ENCODE results near the gene GAS7.

GAS7 gene

DNA sequence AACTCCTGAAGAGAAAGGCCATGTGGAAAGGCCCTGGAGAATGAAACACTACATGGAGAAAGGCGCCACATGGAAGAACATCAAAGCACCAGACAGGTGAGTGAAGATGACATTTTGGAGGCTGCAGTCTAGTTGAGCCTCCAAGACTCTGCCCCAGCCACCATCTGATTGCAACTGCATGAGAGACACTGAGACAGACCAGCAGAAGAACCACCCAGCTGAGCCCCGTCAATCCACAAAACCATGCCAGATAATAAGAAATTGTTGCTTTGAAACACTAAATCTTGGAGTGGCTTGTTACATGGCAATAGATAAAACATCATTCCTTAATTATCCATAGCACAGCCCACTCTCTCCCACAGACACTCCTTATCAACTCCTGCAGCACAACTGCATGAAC is 4.8 kb downstream of the GAS7 start:
- Histone ChIP-seq H3K9me3 (ENCODE audit: low read length) (no peaks in the 10 kb centered on the region), H3K27ac (ENCODE audit: low read depth, low read length, poor library complexity, severe bottlenecking) (no peak overlapping the region), H3K4me2 (ENCODE audit: low read length) (no peak overlapping the region), H2AFZ (ENCODE audit: low read length) (no peak overlapping the region), H3F3A (ENCODE audit: insufficient read depth, low read length) (no peaks in the 10 kb centered on the region), H4K20me1 (ENCODE audit: insufficient read depth, low read length) (no peaks in the 10 kb centered on the region), H3K9ac (ENCODE audit: low read length) (no peak overlapping the region), H3K36me3 (ENCODE audit: insufficient read depth, low read length) (no peaks in the 10 kb centered on the region; the same call in 1 of the 2 replicates), H3K79me2 (ENCODE audit: insufficient read depth, low read length) (no peaks in the 10 kb centered on the region), H3K27me3 (ENCODE audit: insufficient read depth, low read length) (no peaks in the 10 kb centered on the region), H3K4me3 (ENCODE audit: low read depth, low read length, poor library complexity, severe bottlenecking) (no peak overlapping the region), H3K4me1 (ENCODE audit: insufficient read depth, low read length, severe bottlenecking) (no peaks in the 10 kb centered on the region), H3K9me2 (ENCODE audit: low read depth, low read length) (no peaks in the 10 kb centered on the region)
- TF ChIP-seq, protein P1, sequence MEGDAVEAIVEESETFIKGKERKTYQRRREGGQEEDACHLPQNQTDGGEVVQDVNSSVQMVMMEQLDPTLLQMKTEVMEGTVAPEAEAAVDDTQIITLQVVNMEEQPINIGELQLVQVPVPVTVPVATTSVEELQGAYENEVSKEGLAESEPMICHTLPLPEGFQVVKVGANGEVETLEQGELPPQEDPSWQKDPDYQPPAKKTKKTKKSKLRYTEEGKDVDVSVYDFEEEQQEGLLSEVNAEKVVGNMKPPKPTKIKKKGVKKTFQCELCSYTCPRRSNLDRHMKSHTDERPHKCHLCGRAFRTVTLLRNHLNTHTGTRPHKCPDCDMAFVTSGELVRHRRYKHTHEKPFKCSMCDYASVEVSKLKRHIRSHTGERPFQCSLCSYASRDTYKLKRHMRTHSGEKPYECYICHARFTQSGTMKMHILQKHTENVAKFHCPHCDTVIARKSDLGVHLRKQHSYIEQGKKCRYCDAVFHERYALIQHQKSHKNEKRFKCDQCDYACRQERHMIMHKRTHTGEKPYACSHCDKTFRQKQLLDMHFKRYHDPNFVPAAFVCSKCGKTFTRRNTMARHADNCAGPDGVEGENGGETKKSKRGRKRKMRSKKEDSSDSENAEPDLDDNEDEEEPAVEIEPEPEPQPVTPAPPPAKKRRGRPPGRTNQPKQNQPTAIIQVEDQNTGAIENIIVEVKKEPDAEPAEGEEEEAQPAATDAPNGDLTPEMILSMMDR (IDR thresholded peaks at IDR 0.05; ENCODE audit: low read length) = no peak
- TF ChIP-seq EZH2 (IDR thresholded peaks at IDR 0.05; ENCODE audit: borderline replicate concordance, low read length) = no peak

DNA sequence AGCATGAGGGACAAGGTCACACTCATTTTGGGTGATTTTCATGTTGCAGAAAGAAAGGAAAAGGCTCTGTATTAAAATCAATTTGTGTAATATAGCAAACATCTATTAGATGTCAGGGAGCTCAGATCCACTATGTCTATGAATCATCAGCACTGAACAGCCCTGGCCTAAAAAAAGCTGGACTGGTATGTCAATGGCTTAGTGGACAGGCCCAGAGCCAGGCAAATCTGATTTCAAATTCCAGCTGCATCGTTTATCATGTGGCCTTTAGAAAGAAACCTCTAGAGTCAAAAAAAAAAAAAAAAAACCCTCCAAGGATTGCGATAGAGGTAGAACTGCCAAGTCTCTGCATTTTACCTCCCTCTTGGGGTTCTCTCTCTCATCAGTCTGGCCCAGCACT is 5.4 kb downstream of the GAS7 start:
- Histone ChIP-seq H3K4me1 (ENCODE audit: insufficient read depth, low read length, severe bottlenecking) (no peaks in the 10 kb centered on the region), H3K36me3 (ENCODE audit: insufficient read depth, low read length) (no peaks in the 10 kb centered on the region; the same call in 1 of the 2 replicates), H3K27me3 (ENCODE audit: insufficient read depth, low read length) (no peaks in the 10 kb centered on the region), H3K79me2 (ENCODE audit: insufficient read depth, low read length) (no peaks in the 10 kb centered on the region), H3F3A (ENCODE audit: insufficient read depth, low read length) (no peaks in the 10 kb centered on the region), H3K4me3 (ENCODE audit: low read depth, low read length, poor library complexity, severe bottlenecking) (no peak overlapping the region), H3K4me2 (ENCODE audit: low read length) (no peak overlapping the region), H2AFZ (ENCODE audit: low read length) (no peak overlapping the region), H3K9ac (ENCODE audit: low read length) (no peak overlapping the region), H3K27ac (ENCODE audit: low read depth, low read length, poor library complexity, severe bottlenecking) (no peak overlapping the region), H3K9me3 (ENCODE audit: low read length) (no peaks in the 10 kb centered on the region), H4K20me1 (ENCODE audit: insufficient read depth, low read length) (no peaks in the 10 kb centered on the region), H3K9me2 (ENCODE audit: low read depth, low read length) (no peaks in the 10 kb centered on the region)
- TF ChIP-seq EZH2 (IDR thresholded peaks at IDR 0.05; ENCODE audit: borderline replicate concordance, low read length) = no peak
- TF ChIP-seq, protein P1 (IDR thresholded peaks at IDR 0.05; ENCODE audit: low read length) = no peak

DNA sequence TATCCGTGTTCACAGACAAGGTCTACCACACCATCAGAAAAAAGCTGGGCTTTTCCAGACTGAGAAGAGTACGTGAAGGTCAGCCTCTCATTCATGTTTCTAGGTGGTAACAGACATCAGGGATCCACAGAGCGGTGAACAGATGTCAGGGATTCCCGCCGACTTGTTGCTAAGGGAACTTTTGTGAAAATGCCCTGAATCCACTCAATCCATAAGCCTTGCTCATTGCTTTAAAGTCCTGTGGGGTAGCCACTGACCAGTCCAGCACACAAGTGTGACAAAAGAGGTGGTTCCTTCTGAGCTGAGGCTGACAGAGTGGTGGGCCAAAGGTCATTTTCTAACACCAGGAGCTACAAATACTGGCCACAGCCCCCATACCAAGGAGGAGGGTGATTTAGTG is 5.9 kb downstream of the GAS7 start:
- H3K27me3 ChIP-seq (ENCODE audit: insufficient read depth, low read length) = no peaks in the 10 kb centered on the region
- H3K9me3 ChIP-seq (ENCODE audit: low read length) = no peaks in the 10 kb centered on the region
- no peak overlapping the region for H3K4me3 ChIP-seq (ENCODE audit: low read depth, low read length, poor library complexity, severe bottlenecking)
- no peak for TF ChIP-seq EZH2 (IDR thresholded peaks at IDR 0.05; ENCODE audit: borderline replicate concordance, low read length)
- TF ChIP-seq, protein P1 (IDR thresholded peaks at IDR 0.05; ENCODE audit: low read length) = no peak
- no peaks in the 10 kb centered on the region for H4K20me1 ChIP-seq (ENCODE audit: insufficient read depth, low read length)
- no peak overlapping the region for H3K4me2 ChIP-seq (ENCODE audit: low read length)
- H3K27ac ChIP-seq (ENCODE audit: low read depth, low read length, poor library complexity, severe bottlenecking) = no peak overlapping the region
- no peaks in the 10 kb centered on the region for H3K9me2 ChIP-seq (ENCODE audit: low read depth, low read length)
- H3K9ac ChIP-seq (ENCODE audit: low read length) = no peak overlapping the region
- H3K4me1 ChIP-seq (ENCODE audit: insufficient read depth, low read length, severe bottlenecking) = no peaks in the 10 kb centered on the region
- no peak overlapping the region for H2AFZ ChIP-seq (ENCODE audit: low read length)
- H3K36me3 ChIP-seq (ENCODE audit: insufficient read depth, low read length) = no peaks in the 10 kb centered on the region; the same call in 1 of the 2 replicates
- H3F3A ChIP-seq (ENCODE audit: insufficient read depth, low read length) = no peaks in the 10 kb centered on the region
- H3K79me2 ChIP-seq (ENCODE audit: insufficient read depth, low read length) = no peaks in the 10 kb centered on the region
